Right forelimb (tissue), 1 donor: ENCODE data around the gene CAND2.

Source experiments
- DNase-seq: peaks from one replicate; pipeline ENCODE4 v3.0.0-alpha.2; 2018

The CAND2 gene

GRCh38 chr3:12796171-12797123, at the start of gene CAND2:
TSS of gene CAND2 (plus strand) at chr3:12796680. CDS start at chr3:12796721, 41 bp downstream.
- peak; percentile 89 for DNase-seq

GRCh38 chr3:12748477-12748876, 48.0 kb upstream of the CAND2 start:
- no peak for DNase-seq

- no peak for DNase-seq
Observed at GRCh38 chr3:12750223-12750622, 46.3 kb upstream of the CAND2 start.

GRCh38 chr3:12750658-12751071, 45.8 kb upstream of the CAND2 start:
- DNase-seq: no peak

GRCh38 chr3:12751571-12751970, 44.9 kb upstream of the CAND2 start:
- no peak for DNase-seq

GRCh38 chr3:12752102-12752501, 44.4 kb upstream of the CAND2 start:
- no peak for DNase-seq

- DNase-seq: no peak
Observed at GRCh38 chr3:12752809-12753208, 43.7 kb upstream of the CAND2 start.

GRCh38 chr3:12753275-12754028, 43.0 kb upstream of the CAND2 start:
- no peak for DNase-seq

GRCh38 chr3:12754313-12754712, 42.2 kb upstream of the CAND2 start:
- no peak for DNase-seq

GRCh38 chr3:12755754-12756153, 40.7 kb upstream of the CAND2 start:
- DNase-seq: no peak

- DNase-seq: no peak
Observed at GRCh38 chr3:12756175-12756574, 40.3 kb upstream of the CAND2 start.

GRCh38 chr3:12756635-12757034, 39.8 kb upstream of the CAND2 start:
- DNase-seq: no peak

GRCh38 chr3:12758025-12758781, 38.3 kb upstream of the CAND2 start:
- no peak for DNase-seq

GRCh38 chr3:12759097-12759679, 37.3 kb upstream of the CAND2 start, which contains the start of gene TMEM40:
TSS of gene TMEM40 (minus strand) at chr3:12759259. CDS start at chr3:12749832, 9,427 bp downstream.
- DNase-seq: no peak

GRCh38 chr3:12759693-12760565, 36.6 kb upstream of the CAND2 start:
- DNase-seq: no peak

GRCh38 chr3:12764171-12764776, 32.2 kb upstream of the CAND2 start:
- DNase-seq: no peak

GRCh38 chr3:12766541-12766940, 29.9 kb upstream of the CAND2 start:
- DNase-seq: no peak

- DNase-seq: no peak
Observed at GRCh38 chr3:12768579-12769527, 27.6 kb upstream of the CAND2 start.

- DNase-seq: no peak
Observed at GRCh38 chr3:12769761-12770160, 26.7 kb upstream of the CAND2 start.

GRCh38 chr3:12771236-12771635, 25.2 kb upstream of the CAND2 start:
- no peak for DNase-seq
